Endothelial cell of umbilical vein (primary cell): ENCODE data around the gene TXN2. TPM values are rescaled to one million over a fixed set of nuclear protein-coding genes. Genes with fewer than 3 reads are reported as not detected.
A peak's percentile ranks its signal among the peaks of the same experiment; 100 is the strongest.

Experiments
- BruUV-seq: library from RNA; stranded (reverse); fragments of 400-500 nt; replicated peaks from 2 replicates; lab custom pipeline; 2021; lab: Mats Ljungman, UMichigan
- CTCF ChIA-PET: fragments of 300-600, 350-600 bp; sonication (Branson Sonifier 250); formaldehyde crosslinking; loops from one replicate; lab custom pipeline; 2021; ENCODE audit warnings: antibody characterized with exemption, inconsistent platforms; lab: Charles Lee
- POLR2A ChIA-PET: fragments of 300-600, 350-600 bp; sonication (Branson Sonifier 250); formaldehyde crosslinking; loops from one replicate; lab custom pipeline; 2021; ENCODE audit warnings: antibody characterized with exemption, inconsistent platforms; lab: Charles Lee
- DNase-seq: peaks from one replicate; pipeline ENCODE4 v3.0.0-alpha.2; 2011; ENCODE audit warnings: low read depth, low spot score
- FAIRE-seq: peaks from 2 replicates; lab custom pipeline; 2011; peaks lifted over from hg19 to GRCh38; lab: Jason Lieb, UNC
- H2AFZ ChIP-seq: 2 replicates; pipeline ENCODE4 v1.6.0; 2012; ENCODE audit warnings: low read depth, low read length, control low read depth, inconsistent platforms
- H3K27ac ChIP-seq: 2 replicates; pipeline ENCODE4 v1.5.1; 2011; ENCODE audit warnings: low read depth, mild to moderate bottlenecking, control low read depth, low read length, moderate library complexity; ENCODE audit not compliant: insufficient read depth
- H3K27me3 ChIP-seq, 2 experiments: 2 replicates each; pipeline versions ENCODE4 v1.6.0 to v1.6.1; 2011; ENCODE audit warnings: low read length in 2 of 2, mixed read lengths in 1 of 2; ENCODE audit not compliant: control insufficient read depth in 2 of 2, insufficient read depth in 2 of 2
- H3K36me3 ChIP-seq, 2 experiments: 2 replicates in 1 of 2; 3 replicates in 1 of 2; pipeline ENCODE4 v1.5.1; 2011; ENCODE audit warnings: low read length in 2 of 2, mild to moderate bottlenecking in 1 of 2, moderate library complexity in 1 of 2; ENCODE audit not compliant: control insufficient read depth in 2 of 2, insufficient read depth in 2 of 2; ENCODE audit errors: extremely low read depth in 1 of 2
- H3K4me1 ChIP-seq: 3 replicates; pipeline ENCODE4 v1.5.1; 2011; ENCODE audit warnings: mild to moderate bottlenecking, low read length; ENCODE audit not compliant: control insufficient read depth, insufficient read depth; ENCODE audit errors: extremely low read depth
- H3K4me2 ChIP-seq: 2 replicates; pipeline ENCODE4 v1.6.1; 2011; ENCODE audit warnings: low read length, control low read depth, mixed read lengths; ENCODE audit not compliant: insufficient read depth
- H3K4me3 ChIP-seq, 3 experiments: fragments of 200-600 bp in 1 of 3; sonication (generic), shearing (Covaris generic) in 1 of 3; replicated peaks in 1 of 3; 2 replicates each; pipeline ENCODE4 v1.5.1; 2011 to 2016; ENCODE audit warnings: control low read depth in 3 of 3, low read length in 3 of 3, mild to moderate bottlenecking in 2 of 3, inconsistent platforms in 1 of 3, low read depth in 1 of 3, moderate library complexity in 1 of 3; ENCODE audit not compliant: insufficient read depth in 1 of 3
- H3K79me2 ChIP-seq: 2 replicates; pipeline ENCODE4 v1.6.0; 2012; ENCODE audit warnings: low read length, inconsistent platforms; ENCODE audit not compliant: control insufficient read depth, insufficient read depth
- H3K9ac ChIP-seq: replicated peaks from 2 replicates; pipeline ENCODE3; 2011; ENCODE audit warnings: low read length, control low read depth; ENCODE audit not compliant: insufficient read depth; ENCODE audit errors: extremely low read depth
- H3K9me1 ChIP-seq: replicated peaks from 3 replicates; pipeline ENCODE4 v1.6.0; 2011; ENCODE audit warnings: mild to moderate bottlenecking, low read length; ENCODE audit not compliant: control insufficient read depth, insufficient read depth; ENCODE audit errors: extremely low read depth
- H3K9me3 ChIP-seq: replicated peaks from 2 replicates; pipeline ENCODE4 v1.5.1; 2012; ENCODE audit warnings: low read length, inconsistent platforms; ENCODE audit not compliant: control insufficient read depth, insufficient read depth
- H4K20me1 ChIP-seq: replicated peaks from 2 replicates; pipeline ENCODE3; 2011; ENCODE audit warnings: mild to moderate bottlenecking, low read length; ENCODE audit not compliant: control insufficient read depth, insufficient read depth; ENCODE audit errors: extremely low read depth
- CTCF ChIP-seq, 2 donors: IDR thresholded peaks; 1 replicate in 1 of 2; 2 replicates in 1 of 2; pipeline ENCODE4 v1.5.1; 2011; ENCODE audit warnings: low read length in 2 of 2, mild to moderate bottlenecking in 2 of 2, moderate library complexity in 2 of 2, control low read depth in 1 of 2, inconsistent platforms in 1 of 2, low read depth in 1 of 2; ENCODE audit not compliant: insufficient read depth in 1 of 2; ENCODE audit errors: extremely low read depth in 1 of 2
- EZH2 ChIP-seq: IDR thresholded peaks from 2 replicates; pipeline ENCODE4 v1.6.1; 2012; ENCODE audit warnings: borderline replicate concordance, low read depth, mild to moderate bottlenecking, moderate library complexity, low read length, inconsistent platforms; ENCODE audit not compliant: severe bottlenecking
- FOS ChIP-seq: IDR thresholded peaks from 2 replicates; pipeline ENCODE4 v1.6.1; 2011; ENCODE audit warnings: mild to moderate bottlenecking, low read length, moderate library complexity, borderline replicate concordance; ENCODE audit not compliant: insufficient read depth
- GATA2 ChIP-seq: IDR thresholded peaks from 2 replicates; pipeline ENCODE4 v1.7.0; 2011; ENCODE audit warnings: low read depth, mild to moderate bottlenecking, moderate library complexity, mixed read lengths, low read length; ENCODE audit not compliant: insufficient read length, insufficient read depth
- JUN ChIP-seq: IDR thresholded peaks from 2 replicates; pipeline ENCODE4 v1.6.1; 2011; ENCODE audit warnings: borderline replicate concordance, low read depth; ENCODE audit not compliant: insufficient read length, insufficient read depth
- MAX ChIP-seq: IDR thresholded peaks from 2 replicates; pipeline ENCODE4 v1.6.1; 2011; ENCODE audit not compliant: insufficient read depth, insufficient read length
- MYC ChIP-seq: IDR thresholded peaks from one replicate; pipeline ENCODE4 v1.6.1; 2011; ENCODE audit warnings: mild to moderate bottlenecking, low read depth, low read length
- POLR2A ChIP-seq: IDR thresholded peaks from 2 replicates; pipeline ENCODE4 v1.6.1; 2012; ENCODE audit warnings: low read depth, mild to moderate bottlenecking, control low read depth, low read length
- POLR2AphosphoS5 ChIP-seq: IDR thresholded peaks from 2 replicates; pipeline ENCODE4 v1.6.1; 2012; ENCODE audit warnings: low read depth, mild to moderate bottlenecking, control low read depth, low read length, moderate library complexity; ENCODE audit not compliant: insufficient read depth
- dilution Hi-C: fragments of 300-500 bp; cut with MboI; formaldehyde crosslinking; loops from one replicate; pipeline ENCODE4 v1.15.0; 2019; ENCODE audit warnings: low sequenced_read_pairs; ENCODE audit not compliant: extremely low pct_ligation_motif_present
- intact Hi-C: fragments of 100-400 bp; cut with micrococcal nuclease; formaldehyde crosslinking; loops from one replicate; pipeline ENCODE4 v1.10.0; 2022
- polyA plus RNA-seq, 4 experiments: library from polyadenylated mRNA; depleted of rRNA in 3 of 4; stranded (reverse) in 3 of 4; unstranded in 1 of 4; fragments of >200 nt; gene quantifications; 2 replicates each; pipeline versions ENCODE4 v1.2.1 to v1.2.3, GENCODE V29; 2011 to 2012; ENCODE audit warnings: missing spikeins in 1 of 4
- total RNA-seq: library from RNA; stranded (reverse); gene quantifications from 2 replicates; pipeline ENCODE4 v1.2.3, GENCODE V29; 2021

The TXN2 gene
- total and polyA plus RNA-seq, 2 donors (not counting 3 experiments of a cell fraction or from before 2014, with no cell fraction given) = 75.9 to 183 TPM

- H3K4me3 ChIP-seq = no peak overlapping the region
- no peaks in the 10 kb centered on the region for H3K9me1 ChIP-seq
- H3K4me1 ChIP-seq = peaks cover 11% of the 10 kb centered on the region
- FAIRE-seq (peak; percentile 89), DNase-seq (peak; percentile 75)
- H3K79me2 ChIP-seq = no peaks in the 10 kb centered on the region
- peak overlapping the region; percentile 0 for H3K4me2 ChIP-seq
- peak overlapping the region; percentile 55 for H3K27ac ChIP-seq
- no peaks in the 10 kb centered on the region for H3K36me3 ChIP-seq
- BruUV-seq = no TSS peak
- dilution Hi-C loops (no loop called here), intact Hi-C loops (loop anchor here (2.0 kb wide), 1 partner anchor 29 kb away; no protein-coding TSS in a partner anchor)
- H3K9me3 ChIP-seq = no peaks in the 10 kb centered on the region
- no peak overlapping the region for H2AFZ ChIP-seq
- H3K27me3 ChIP-seq = no peaks in the 10 kb centered on the region
- TF ChIP-seq POLR2A = no peak
- TF ChIP-seq JUN = peak; percentile 81
- peak; percentile 95 for TF ChIP-seq FOS
- peak; percentile 55 for TF ChIP-seq POLR2AphosphoS5
- ChIA-PET POLR2A (no interaction called here), CTCF (interaction anchor here (0.8 to 1.3 kb wide), 3 partner anchors 13 to 70 kb away, joined by 3 to 4 read pairs (median 4); partner anchors contain the start of gene MYH9)
- H3K9ac ChIP-seq = no peak overlapping the region
- no peaks in the 10 kb centered on the region for H4K20me1 ChIP-seq
Observed at GRCh38 chr22:36439481-36440271, 41.8 kb downstream of the TXN2 start.

- POLR2A ChIA-PET = no interaction called here
- no peaks in the 10 kb centered on the region for H3K9me1 ChIP-seq
- H3K9me3 ChIP-seq = no peaks in the 10 kb centered on the region
- no peaks in the 10 kb centered on the region for H3K79me2 ChIP-seq
- peaks cover 25% of the 10 kb centered on the region for H3K4me1 ChIP-seq
- CTCF ChIA-PET = no interaction called here
- BruUV-seq = no TSS peak
- H3K27ac ChIP-seq = no peak overlapping the region
- H3K27me3 ChIP-seq = no peaks in the 10 kb centered on the region
- no peaks in the 10 kb centered on the region for H4K20me1 ChIP-seq
- H3K4me2 ChIP-seq = no peak overlapping the region
- TF ChIP-seq CTCF (IDR thresholded peaks at IDR 0.05; ENCODE audit: extremely low read depth in 1 of 2, insufficient read depth in 1 of 2, low read depth in 1 of 2, low read length in 2 of 2) = no peak
- TF ChIP-seq MYC = no peak
- TF ChIP-seq JUN = no peak
- no peak for TF ChIP-seq MAX
- no peak for TF ChIP-seq EZH2
- no peak for TF ChIP-seq FOS
- no peak for TF ChIP-seq POLR2AphosphoS5
- TF ChIP-seq GATA2 = no peak
- TF ChIP-seq POLR2A = no peak
- H2AFZ ChIP-seq = no peak overlapping the region
- no peak for DNase-seq
- dilution Hi-C loops (no loop called here), intact Hi-C loops (no loop called here)
- no peak for FAIRE-seq
- no peak overlapping the region for H3K4me3 ChIP-seq
- no peak overlapping the region for H3K9ac ChIP-seq
- no peaks in the 10 kb centered on the region for H3K36me3 ChIP-seq
Observed at GRCh38 chr22:36435516-36436415, 45.7 kb downstream of the TXN2 start.
